ENCODE data around the gene ADAMTS1.

ADAMTS1 gene

DNA sequence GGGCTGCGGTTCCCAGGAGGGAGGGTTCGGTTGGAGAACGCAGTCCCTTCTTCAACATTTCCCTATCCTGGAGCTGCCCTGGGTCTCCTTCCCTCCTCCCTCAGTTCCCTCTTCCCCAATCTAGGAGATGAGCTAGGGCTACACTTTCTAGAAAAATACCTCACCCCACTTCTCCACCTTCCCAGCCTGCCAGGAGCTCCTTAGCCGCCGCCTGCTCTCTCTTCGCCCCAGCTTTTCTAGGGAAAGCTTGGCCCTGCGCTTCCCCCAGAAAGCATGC, 488 bp upstream of the ADAMTS1 start:
- DNase-seq (ENCODE audit: low read depth in 3 of 3, low spot score in 1 of 3): no peak

GRCh38 chr21:26844258-26845065, 747 bp downstream of the ADAMTS1 start:
- DNase-seq (ENCODE audit: low read depth in 3 of 3, low spot score in 1 of 3): no peak

DNA sequence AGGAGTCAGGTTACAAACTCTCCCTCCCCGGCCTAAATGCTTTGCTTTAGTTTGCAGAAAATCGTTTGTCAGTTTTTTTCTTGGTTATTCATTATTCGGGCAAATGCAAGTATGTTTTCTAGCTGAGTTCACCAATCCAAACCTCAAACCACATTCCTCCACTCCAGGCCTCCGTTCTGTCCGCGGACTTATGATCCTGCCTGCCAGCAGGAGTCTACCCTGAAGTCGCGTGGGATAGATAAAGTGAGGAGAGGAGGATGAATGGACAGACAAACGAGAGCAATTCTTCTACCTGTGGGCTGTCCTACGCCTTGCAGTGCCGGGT, 1.3 kb downstream of the ADAMTS1 start:
- DNase-seq (ENCODE audit: low read depth in 3 of 3, low spot score in 1 of 3): no peak

GRCh38 chr21:26842974-26843932, 2.0 kb downstream of the ADAMTS1 start:
- DNase-seq (ENCODE audit: low read depth in 3 of 3, low spot score in 1 of 3): no peak

DNA sequence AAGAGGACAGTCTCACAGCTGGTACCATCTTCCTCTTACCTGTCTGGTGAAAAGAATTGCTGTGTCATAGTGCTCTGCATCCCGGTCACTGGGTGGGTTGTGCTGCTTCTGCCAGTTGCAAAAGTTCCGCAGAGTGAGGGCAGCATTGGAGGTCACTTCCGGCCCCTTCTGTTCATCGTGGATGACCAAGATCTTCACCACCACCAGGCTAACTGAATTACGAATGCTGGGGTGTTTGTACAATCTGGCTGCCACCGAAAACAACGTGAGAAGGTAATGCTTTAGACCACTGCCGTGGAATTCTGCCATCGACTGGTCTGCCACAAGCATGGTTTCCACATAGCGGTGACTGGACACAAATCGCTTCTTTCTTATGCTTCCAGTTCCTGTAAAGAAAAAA, 2.9 kb downstream of the ADAMTS1 start:
- DNase-seq (ENCODE audit: low read depth in 3 of 3, low spot score in 1 of 3): no peak

DNA sequence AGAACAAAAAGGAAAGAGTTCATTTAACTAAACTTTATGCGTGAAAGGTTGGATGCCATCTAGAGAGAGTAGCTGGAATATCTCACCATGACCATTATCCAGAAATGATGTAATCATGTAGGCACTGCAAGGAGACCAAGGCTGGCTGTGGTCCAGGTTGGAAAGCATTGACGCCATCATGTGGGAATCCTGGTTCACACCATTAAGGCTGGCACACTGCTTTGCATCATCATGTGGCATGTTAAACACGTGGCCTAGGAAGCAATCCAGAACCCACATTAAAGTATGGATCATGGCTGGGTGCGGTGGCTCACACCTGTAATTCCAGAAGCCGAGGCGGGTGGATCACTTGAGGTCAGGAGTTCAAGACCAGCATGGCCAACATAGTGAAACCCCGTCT, 4.3 kb downstream of the ADAMTS1 start:
- DNase-seq (ENCODE audit: low read depth in 3 of 3, low spot score in 1 of 3): no peak

DNA sequence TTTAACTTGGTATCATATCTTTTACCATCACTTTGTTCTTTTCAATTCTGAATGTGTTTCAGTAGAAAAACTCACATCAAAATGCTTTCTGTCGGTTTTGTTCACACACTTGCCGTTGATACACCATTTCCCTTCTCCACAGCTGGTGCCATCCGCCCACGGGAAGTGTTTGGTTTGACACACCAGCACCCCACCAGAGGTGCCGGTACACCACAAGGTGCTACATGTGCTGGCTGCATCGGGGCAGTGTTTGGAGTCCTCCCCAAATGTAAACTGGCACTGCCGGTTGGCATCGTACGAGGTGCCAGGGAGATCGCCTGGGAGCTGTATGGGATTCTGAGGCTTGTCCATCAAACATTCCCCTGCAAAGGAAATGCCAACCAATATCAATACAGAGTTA, 5.0 kb downstream of the ADAMTS1 start:
- no peak for DNase-seq (ENCODE audit: low read depth in 3 of 3, low spot score in 1 of 3)

DNA sequence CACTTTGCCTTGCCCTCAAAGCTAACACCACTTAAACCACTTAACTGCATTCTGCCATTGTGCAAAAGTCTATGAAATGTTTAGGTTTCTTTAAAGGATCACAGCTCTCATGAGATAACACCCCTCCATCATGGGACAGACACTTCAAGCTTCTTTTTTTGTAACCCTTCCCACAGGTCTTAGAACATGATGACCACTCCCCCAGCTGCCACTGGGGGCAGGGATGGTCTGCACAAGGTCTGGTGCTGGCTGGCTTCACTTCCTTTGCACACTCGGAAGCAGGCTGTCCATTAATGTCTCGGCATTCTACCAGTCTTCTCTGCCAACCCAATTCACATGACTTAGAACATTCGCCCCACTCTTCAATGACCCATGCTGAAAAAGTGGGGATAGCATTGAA, 7.7 kb downstream of the ADAMTS1 start:
- no peak for DNase-seq (ENCODE audit: low read depth in 3 of 3, low spot score in 1 of 3)

GRCh38 chr21:26836528-26836927, 8.7 kb downstream of the ADAMTS1 start:
- no peak for DNase-seq (ENCODE audit: low read depth in 3 of 3, low spot score in 1 of 3)

DNA sequence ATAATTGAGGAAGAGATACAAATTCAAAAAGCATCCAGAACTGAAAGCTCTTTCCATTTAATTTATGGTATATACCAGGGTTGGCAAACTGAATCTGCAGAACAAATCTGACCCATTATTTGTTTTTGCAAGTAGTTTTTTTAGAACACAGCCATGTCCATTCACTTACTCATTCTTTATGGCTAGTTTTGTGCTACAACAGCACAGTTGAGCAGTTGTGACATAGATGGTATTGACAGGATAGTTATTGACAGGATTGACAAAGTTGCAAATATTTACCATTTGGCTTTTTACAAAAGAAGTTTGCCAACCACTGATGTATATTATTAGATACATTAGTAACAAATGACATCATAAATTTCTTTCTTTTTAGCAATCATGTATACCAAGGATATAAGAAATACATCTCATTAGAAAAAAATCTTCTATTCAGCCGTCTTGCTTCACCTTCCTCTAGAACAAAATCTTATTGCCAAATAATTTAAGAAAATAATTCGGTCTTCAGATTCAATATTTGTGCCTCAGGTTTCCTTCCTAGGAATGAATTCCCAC, 9.4 kb downstream of the ADAMTS1 start:
- DNase-seq (ENCODE audit: low read depth in 3 of 3, low spot score in 1 of 3): no peak

DNA sequence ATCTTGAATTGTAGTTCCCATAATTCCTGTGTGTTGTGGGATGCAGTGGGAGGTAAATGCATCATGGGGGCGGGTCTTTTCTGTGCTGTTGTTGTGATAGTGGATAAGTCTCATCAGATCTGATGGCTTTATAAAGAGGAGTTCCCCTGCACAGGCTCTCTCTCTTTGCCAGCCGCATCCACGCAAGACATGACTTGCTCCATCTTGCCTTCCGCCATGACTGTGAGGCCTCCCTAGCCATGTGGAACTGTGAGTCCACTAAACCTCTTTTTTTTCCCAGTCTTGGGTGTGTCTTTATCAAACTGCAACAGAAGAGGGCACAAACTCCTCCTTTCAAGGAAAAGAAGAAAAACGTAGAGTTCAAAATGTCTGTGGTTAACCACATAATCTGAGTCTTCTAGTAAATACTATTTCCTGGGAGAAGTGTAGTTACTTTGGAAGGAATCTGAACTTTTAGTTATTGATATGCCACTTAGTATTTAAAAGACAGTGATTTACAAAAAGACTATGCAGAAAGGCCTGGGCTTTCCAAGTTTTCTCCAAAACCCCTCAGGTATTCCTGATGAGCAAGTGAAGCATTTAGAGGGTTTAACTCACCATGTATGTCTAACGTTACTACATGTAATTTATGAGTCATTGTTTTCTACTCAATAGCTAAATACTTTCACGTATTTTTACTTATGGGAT, 10.0 kb downstream of the ADAMTS1 start:
- no peak for DNase-seq (ENCODE audit: low read depth in 3 of 3, low spot score in 1 of 3)

DNA sequence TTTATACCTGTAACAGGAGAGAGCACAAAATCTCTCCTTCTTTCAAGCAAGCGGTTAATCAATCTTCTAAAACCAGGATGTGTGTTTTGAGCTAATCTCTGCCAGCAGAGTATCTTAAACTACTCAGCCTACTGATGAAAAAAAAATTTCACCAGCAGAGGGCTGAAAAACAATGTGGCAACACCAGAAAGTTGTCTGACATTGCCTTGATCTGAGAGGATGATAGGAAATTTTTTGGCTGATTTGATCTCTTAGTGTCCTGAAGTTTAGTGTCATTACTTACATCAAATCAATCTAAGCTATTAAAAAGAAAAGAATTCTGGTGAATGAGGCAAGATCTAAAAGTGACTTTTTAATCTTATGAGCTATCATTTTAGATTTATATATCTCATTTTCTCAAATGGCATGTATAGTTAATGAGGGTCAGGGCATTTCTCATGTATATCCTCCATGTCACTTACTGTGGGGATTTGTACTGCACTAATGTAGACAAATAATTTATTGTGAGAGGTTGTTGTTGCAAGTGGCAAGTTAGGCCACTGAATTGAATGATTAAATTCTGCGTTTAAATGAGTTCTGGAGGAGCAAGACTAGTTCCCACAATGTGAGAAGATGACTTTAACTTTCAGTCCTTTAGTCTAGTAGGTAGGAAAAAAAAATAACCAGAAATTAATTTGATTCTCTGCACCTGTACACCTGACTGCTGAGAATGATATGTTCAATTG, 10.9 kb downstream of the ADAMTS1 start:
- DNase-seq (ENCODE audit: low read depth in 3 of 3, low spot score in 1 of 3): no peak

DNA sequence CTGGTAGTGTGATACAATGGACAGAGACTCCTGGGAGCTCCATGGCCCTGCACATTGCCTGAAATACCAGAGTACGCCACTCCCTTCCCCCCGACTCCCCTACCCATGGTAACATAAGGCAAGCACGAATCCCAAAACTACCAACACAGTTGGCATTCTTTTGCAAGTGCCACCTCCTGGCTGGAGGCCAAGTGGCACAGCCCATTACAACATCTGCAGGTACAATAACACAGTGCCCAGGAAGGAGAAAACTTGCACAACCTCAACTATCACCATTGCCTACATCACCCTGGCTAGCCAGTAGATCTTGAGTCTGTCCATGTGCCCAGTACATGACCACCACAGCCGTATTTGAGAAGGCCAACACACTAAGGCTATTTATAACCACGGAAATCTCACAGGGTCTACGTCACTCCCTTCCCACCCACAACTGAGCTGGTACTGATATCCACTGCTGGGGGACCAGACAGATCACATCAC, 11.7 kb downstream of the ADAMTS1 start:
- DNase-seq (ENCODE audit: low read depth in 3 of 3, low spot score in 1 of 3): no peak

- no peak for DNase-seq (ENCODE audit: low read depth in 3 of 3, low spot score in 1 of 3)
Measured at GRCh38 chr21:26833011-26833410, 12.2 kb downstream of the ADAMTS1 start.

DNA sequence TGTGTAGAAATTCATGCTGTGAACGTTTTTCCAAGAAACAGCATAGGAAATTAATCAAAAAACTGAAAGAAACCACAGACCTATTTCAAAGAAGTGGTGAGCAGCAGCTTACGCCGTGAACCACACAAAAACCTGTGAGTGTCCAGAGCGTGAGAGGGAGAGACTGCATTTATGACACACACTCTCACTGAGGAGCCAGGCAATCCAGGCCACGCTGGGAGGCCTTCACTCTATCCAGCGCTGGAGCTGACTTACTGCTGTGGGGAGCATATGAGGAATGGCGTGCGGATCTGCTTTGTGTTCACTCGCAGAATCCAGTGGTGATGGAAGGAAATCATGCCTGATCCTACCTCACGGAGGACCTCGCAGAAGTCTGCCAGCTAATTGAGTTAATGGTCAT, 12.7 kb downstream of the ADAMTS1 start:
- DNase-seq (ENCODE audit: low read depth in 3 of 3, low spot score in 1 of 3): no peak

GRCh38 chr21:26826801-26827200, 18.4 kb downstream of the ADAMTS1 start:
- no peak for DNase-seq (ENCODE audit: low read depth in 3 of 3, low spot score in 1 of 3)

DNA sequence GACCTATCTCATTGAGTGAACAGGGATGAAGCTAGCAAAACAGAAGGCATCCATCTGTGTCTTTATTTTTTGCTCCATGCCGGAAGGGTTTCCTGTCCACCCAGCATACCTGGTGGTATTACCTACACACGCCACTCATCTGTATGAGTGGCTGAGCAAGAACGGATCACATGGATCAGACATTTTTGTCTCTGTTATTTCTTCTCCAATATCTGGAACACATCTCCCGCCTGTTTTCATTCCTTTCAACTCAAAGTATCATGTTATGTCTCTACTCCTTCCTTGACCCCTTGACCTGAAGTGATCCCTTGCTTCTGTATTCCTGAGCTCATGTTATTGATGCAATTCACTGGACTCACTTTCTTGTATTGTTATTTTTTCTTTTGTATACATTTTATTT, 24.7 kb downstream of the ADAMTS1 start:
- no peak for DNase-seq (ENCODE audit: low read depth in 3 of 3, low spot score in 1 of 3)

- DNase-seq (ENCODE audit: low read depth in 3 of 3, low spot score in 1 of 3): no peak
Measured at GRCh38 chr21:26819740-26820324, 25.4 kb downstream of the ADAMTS1 start.

DNA sequence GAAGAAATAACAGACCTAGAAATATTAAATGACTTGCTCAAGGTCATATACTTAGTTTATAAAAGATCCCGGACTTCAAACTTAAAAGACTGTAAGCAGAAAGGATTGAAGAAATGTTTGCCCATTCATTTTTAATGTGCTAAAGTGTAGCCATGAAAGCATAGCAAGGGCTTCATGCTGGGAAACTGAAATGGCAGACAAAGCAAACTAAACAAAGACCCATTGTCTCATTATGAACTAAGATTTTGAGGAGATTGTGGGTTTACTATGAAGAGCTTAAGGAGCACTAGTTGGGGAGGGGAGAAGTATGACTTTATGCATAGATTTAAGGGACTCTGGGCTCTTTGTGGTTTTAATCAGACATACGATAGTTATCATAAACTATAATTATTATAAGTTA, 26.3 kb downstream of the ADAMTS1 start:
- DNase-seq (ENCODE audit: low read depth in 3 of 3, low spot score in 1 of 3): no peak

DNA sequence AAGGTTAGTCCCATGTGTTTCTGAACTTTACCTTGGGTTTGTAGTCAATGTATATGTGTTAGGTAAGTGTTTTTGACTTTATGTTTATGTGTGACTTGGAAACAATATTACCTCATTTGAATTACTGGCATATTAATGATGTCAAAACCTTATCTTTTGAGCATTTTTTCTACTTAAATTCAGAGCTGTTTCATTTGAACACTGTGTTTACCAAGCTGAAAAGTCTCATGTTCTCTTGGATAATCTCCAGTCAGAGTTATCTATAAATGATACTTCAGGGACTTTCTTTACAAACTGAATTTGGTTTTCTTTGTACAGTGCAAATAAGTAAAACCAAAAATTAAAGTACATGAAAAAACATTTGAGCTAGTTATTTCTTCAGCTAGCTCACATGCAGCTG, 30.0 kb downstream of the ADAMTS1 start:
- no peak for DNase-seq (ENCODE audit: low read depth in 3 of 3, low spot score in 1 of 3)

DNA sequence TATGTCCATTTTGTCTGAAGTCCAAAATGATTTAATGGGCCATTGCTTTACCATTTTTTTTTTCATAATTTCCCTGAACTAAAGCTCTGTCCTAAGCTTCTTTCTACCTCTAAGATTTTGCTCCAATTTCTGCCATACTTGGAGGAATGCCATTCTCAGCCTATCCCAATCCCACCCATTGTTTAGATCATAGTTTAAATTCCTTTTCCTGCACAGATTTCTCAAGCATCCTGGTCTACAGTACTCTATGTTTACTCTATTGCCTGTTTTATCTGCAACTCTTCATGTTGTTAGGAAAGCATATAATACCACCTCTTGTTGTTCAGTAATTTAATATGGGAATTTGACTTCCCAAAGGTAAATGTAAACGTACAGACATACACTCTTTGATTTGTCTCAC, 30.8 kb downstream of the ADAMTS1 start:
- DNase-seq (ENCODE audit: low read depth in 3 of 3, low spot score in 1 of 3): no peak

Data from stimulated activated CD4-positive, alpha-beta T cell treated with anti-CD3 and anti-CD28 coated beads, TNF-alpha, amount 100 ng/mL, for 1 hour (primary cell).